Measurements from ENCODE around the gene SMOC2. TPM values are rescaled to one million over a fixed set of nuclear protein-coding genes. Genes with fewer than 3 reads are reported as not detected.

Gene SMOC2
- total RNA-seq, 1 experiment from 2014 or later: 2.1 TPM

- Histone ChIP-seq H3K4me1 (ENCODE audit: insufficient read depth, low read length) (no peaks in the 10 kb centered on the region), H2BK12ac (ENCODE audit: insufficient read length, low read depth, low read length) (no peak overlapping the region), H4K20me1 (ENCODE audit: control insufficient read depth, insufficient read depth, insufficient read length) (no peaks in the 10 kb centered on the region), H3K79me2 (ENCODE audit: insufficient read depth, low read length) (no peaks in the 10 kb centered on the region), H4K8ac (replicated peaks; ENCODE audit: insufficient read length, low read depth, low read length) (no peak overlapping the region), H2BK120ac (ENCODE audit: low read depth, low read length, poor library complexity, severe bottlenecking) (no peak overlapping the region), H3K79me1 (ENCODE audit: insufficient read depth, low read depth, low read length, poor library complexity, severe bottlenecking) (no peaks in the 10 kb centered on the region), H3K4me2 (ENCODE audit: insufficient read depth, insufficient read length, low read length) (no peak overlapping the region), H3K27me3 (ENCODE audit: insufficient read depth, low read length) (no peaks in the 10 kb centered on the region), H3K56ac (ENCODE audit: insufficient read length, low read depth, low read length) (no peak overlapping the region), H3K14ac (ENCODE audit: insufficient read depth, low read length) (no peak overlapping the region), H3K9me3 (ENCODE audit: control insufficient read depth, low read depth, low read length) (no peaks in the 10 kb centered on the region), H2BK15ac (ENCODE audit: low read depth, low read length) (no peak overlapping the region), H2AK5ac (ENCODE audit: insufficient read length, low read length) (no peak overlapping the region), H3K9ac (ENCODE audit: extremely low read depth, insufficient read length, low read length) (no peak overlapping the region), H3K18ac (ENCODE audit: insufficient read length, low read depth, low read length) (no peak overlapping the region), H2AFZ (ENCODE audit: low read length) (no peak overlapping the region), H3T11ph (ENCODE audit: low read length) (no peak overlapping the region), H4K91ac (ENCODE audit: insufficient read length, low read depth, low read length) (no peak overlapping the region), H2BK5ac (ENCODE audit: insufficient read length, low read length) (no peak overlapping the region), H3K23ac (ENCODE audit: insufficient read length, low read depth, low read length) (no peak overlapping the region), H2BK20ac (ENCODE audit: low read depth, low read length, poor library complexity, severe bottlenecking) (no peak overlapping the region), H3K4ac (ENCODE audit: low read depth, low read length) (no peak overlapping the region), H3K27ac (ENCODE audit: insufficient read length, low read depth, low read length) (no peak overlapping the region), H4K5ac (ENCODE audit: insufficient read length, low read depth, low read length) (no peak overlapping the region), H3K23me2 (ENCODE audit: insufficient read length, low read depth, low read length, poor library complexity, severe bottlenecking) (no peaks in the 10 kb centered on the region)
- H3K27me3 Mint-ChIP-seq (ENCODE audit: low read depth): peaks cover 4% of the 10 kb centered on the region
- WGBS (ENCODE audit: extremely low coverage, insufficient read length, low lambda C conversion rate): no CpG with 5 or more reads among the region's 19 CpGs
- no peak overlapping the region for H3K4me3 Mint-ChIP-seq
- H3K9me3 Mint-ChIP-seq: no peaks in the 10 kb centered on the region
- TF ChIP-seq CTCF (conservative IDR thresholded peaks at IDR 0.05): no peak
- H3K4me1 Mint-ChIP-seq: peaks cover 6 to 17% of the 10 kb centered on the region in 2 experiments
- H3K27ac Mint-ChIP-seq: no peak overlapping the region; a peak in 1 of 7 replicates
- H3K36me3 Mint-ChIP-seq (ENCODE audit: insufficient read depth in 1 of 3, low read depth in 3 of 3): no peaks in the 10 kb centered on the region
- DNase-seq: no peak
These were observed 23.1 kb upstream of the SMOC2 start for GRCh38 chr6:168417679-168418557.
